Activated T-cell treated with anti-CD3 and anti-CD28 coated beads, Interleukin-2, amount 50 U/mL, for 4 hours (primary cell): Measurements from ENCODE around the gene NEGR1. TPM values are rescaled to one million over a fixed set of nuclear protein-coding genes. Genes with fewer than 3 reads are reported as not detected.

ENCODE experiments used
- ATAC-seq, 2 donors: fragments of 200-7000 bp; cut with Tn5 transposase; one replicate each; pipeline ENCODE4 v1.10.0; 2021
- DNase-seq: peaks from one replicate; pipeline ENCODE4 v3.0.0-alpha.2; 2020
- H3K27me3 Mint-ChIP-seq: one replicate; pipeline ENCODE4 v1.8.0; 2021; ENCODE audit warnings: low read depth, mixed read lengths
- H3K36me3 Mint-ChIP-seq: one replicate; pipeline ENCODE4 v1.8.0; 2022; ENCODE audit warnings: mixed read lengths; ENCODE audit not compliant: insufficient read depth
- H3K4me1 Mint-ChIP-seq: one replicate; pipeline ENCODE4 v1.8.0; 2021; ENCODE audit warnings: low read depth, mixed read lengths
- H3K4me3 Mint-ChIP-seq: one replicate; pipeline ENCODE4 v1.8.0; 2021; ENCODE audit warnings: mild to moderate bottlenecking, moderate library complexity, mixed read lengths
- H3K9me3 Mint-ChIP-seq: one replicate; pipeline ENCODE4 v1.8.0; 2021; ENCODE audit warnings: mixed read lengths
- total RNA-seq, 3 donors: library from RNA; stranded (reverse); gene quantifications; one replicate each; pipeline ENCODE4 v1.2.1, GENCODE V29; 2021

The NEGR1 gene
- total RNA-seq, 3 donors from 2014 or later, result not detected

DNA sequence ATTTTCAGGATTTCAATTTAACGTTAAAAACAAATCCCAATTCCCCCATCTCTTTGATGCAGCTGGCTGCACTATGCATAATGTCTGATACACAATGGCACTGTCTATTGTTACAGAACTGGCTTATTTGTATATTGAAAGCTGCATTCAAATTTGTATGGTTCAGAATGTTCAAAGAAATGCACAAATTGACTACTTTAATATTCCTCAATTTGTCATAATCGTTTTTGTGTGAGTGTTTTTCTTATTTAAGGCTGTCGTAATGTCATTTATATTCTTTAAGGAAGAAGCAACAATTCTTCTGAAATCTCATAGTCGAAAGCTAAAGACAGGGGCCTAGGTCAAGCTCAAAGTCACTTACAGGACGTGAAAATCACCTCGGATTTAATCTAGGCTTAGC, 860.1 kb downstream of the NEGR1 start:
- DNase-seq (no peak), ATAC-seq (no peak)
- Mint-ChIP-seq H3K36me3 (no peaks in the 10 kb centered on the region), H3K4me3 (no peak overlapping the region), H3K4me1 (no peaks in the 10 kb centered on the region), H3K27me3 (no peaks in the 10 kb centered on the region), H3K9me3 (peaks cover 4% of the 10 kb centered on the region)

DNA sequence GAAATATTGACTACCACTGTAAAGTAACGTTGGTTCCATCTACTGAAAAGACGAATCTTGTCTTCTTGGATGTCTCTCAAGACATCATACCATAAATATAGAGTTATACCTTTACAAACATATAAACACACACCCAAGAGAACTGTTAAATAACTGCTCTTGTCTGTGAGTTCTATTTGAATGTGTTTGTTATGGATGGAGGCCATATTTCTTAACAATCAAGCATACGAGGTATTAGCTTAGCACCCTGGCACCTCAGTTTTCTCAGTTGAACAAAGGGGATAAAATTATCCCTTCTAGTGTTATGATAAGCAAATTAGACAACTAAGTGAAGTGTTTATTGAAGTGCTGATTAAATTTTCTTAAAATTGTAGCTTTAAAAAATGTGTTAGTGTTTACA, 864.9 kb downstream of the NEGR1 start:
- Mint-ChIP-seq H3K36me3 (no peaks in the 10 kb centered on the region), H3K4me1 (no peaks in the 10 kb centered on the region)

DNA sequence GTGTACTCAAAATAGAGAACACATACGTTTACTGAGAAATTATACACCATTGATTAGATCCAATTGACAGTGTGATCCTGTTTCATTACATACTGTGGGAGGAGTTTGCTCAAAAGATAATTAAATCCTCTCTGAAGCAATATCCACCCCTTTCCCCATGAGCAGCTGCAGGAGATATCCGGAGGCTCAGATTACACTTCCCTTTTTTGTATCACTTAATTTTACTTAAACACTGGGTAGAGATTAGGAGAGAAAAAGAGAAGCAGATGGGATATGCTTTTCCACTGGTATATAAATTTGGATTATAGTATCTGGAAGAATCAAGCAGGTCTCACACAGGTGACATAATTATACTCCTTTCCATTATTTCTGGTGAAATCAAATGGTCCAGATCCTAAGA, 868.2 kb downstream of the NEGR1 start:
- H3K36me3 Mint-ChIP-seq, result no peaks in the 10 kb centered on the region
- H3K9me3 Mint-ChIP-seq, result peaks cover 6% of the 10 kb centered on the region
- no peaks in the 10 kb centered on the region for H3K27me3 Mint-ChIP-seq
- no peak for DNase-seq
- no peak overlapping the region for H3K4me3 Mint-ChIP-seq
- no peaks in the 10 kb centered on the region for H3K4me1 Mint-ChIP-seq
- no peak for ATAC-seq

More for the DNA sequence above, 864.9 kb downstream of the NEGR1 start:
- H3K27me3 Mint-ChIP-seq, result no peaks in the 10 kb centered on the region
- no peak overlapping the region for H3K4me3 Mint-ChIP-seq
- ATAC-seq (no peak), DNase-seq (no peak)
- H3K9me3 Mint-ChIP-seq, result peaks cover 6% of the 10 kb centered on the region

DNA sequence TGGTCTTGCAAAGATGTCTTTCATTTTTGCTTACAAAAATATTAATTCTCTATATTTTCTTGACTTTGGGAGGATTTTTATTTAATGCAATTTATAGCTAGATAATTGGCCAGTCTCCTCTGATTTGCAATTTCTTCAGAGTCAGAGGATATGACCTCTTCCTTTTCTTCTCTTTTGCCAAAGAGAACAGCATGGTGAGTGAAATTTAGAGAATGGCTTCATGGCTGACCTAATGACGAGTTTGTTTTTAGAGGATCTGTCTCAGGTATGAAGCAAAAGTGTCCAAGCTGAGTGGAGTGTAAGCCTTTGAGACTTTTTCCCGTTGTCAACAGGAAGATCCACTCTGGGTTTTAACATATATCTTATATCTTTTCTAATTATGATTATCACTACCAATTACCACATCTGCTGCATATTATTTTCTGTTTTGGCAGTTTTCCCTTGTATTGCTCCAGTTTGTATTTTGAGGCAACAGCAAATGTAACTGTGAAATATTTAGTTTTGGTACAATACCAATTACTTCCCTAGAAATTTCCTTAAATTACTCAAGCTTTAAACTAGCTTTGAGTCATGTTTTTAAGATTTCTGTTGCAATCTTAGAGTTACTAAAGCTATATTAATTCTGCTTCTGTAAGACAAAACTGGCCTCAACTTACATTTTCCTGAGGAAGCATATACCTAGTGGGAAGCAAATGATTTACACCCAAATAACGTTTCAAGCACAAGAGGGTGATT, 868.7 kb downstream of the NEGR1 start:
- DNase-seq, result no peak
- H3K9me3 Mint-ChIP-seq, result peaks cover 5% of the 10 kb centered on the region
- H3K36me3 Mint-ChIP-seq, result no peaks in the 10 kb centered on the region
- H3K4me3 Mint-ChIP-seq, result no peak overlapping the region
- no peaks in the 10 kb centered on the region for H3K27me3 Mint-ChIP-seq
- no peak for ATAC-seq
- H3K4me1 Mint-ChIP-seq, result no peaks in the 10 kb centered on the region

DNA sequence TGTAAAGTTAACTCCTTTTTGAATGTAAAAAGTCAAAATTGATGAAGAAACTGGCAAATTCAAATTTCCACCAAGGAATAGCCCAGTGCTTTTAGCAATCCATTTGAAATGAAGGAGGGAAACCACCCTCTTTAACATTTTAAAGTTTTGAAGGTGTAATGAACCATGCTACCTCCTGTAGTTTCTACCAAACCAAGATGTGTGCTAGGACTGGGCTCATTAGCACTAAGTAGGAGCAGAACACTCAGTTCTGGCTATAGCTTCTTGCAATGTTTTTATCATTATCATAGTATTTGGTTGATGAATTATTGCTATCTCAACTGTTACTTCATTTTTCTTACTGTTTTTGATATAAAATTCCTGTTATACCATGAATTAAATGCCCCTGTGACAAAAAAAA, 882.3 kb downstream of the NEGR1 start:
- DNase-seq, result no peak
- Mint-ChIP-seq H3K9me3 (peaks cover 3% of the 10 kb centered on the region), H3K4me3 (no peak overlapping the region), H3K4me1 (no peaks in the 10 kb centered on the region), H3K27me3 (no peaks in the 10 kb centered on the region), H3K36me3 (no peaks in the 10 kb centered on the region)
- no peak for ATAC-seq

DNA sequence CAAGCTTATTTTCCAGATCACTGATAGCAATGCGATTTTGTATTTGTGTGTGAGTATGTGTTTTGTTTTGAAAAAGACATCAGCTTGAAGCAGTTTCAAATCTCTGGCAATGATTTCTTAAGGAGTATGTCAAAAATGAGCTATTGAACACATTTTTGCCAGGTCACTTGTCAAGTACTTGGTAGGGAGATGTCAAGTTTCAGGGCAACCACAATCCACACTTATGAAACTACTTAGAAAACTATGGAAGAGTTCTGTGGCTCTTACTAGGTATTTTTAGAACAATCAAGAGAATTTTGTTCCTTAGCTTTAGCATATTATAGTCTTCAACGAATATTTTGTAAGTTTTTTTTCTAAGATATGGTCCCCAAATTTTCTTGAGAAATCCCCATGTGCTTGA, 882.7 kb downstream of the NEGR1 start:
- Mint-ChIP-seq H3K36me3 (no peaks in the 10 kb centered on the region), H3K27me3 (no peaks in the 10 kb centered on the region), H3K4me1 (no peaks in the 10 kb centered on the region), H3K9me3 (peaks cover 7% of the 10 kb centered on the region), H3K4me3 (no peak overlapping the region)
- no peak for DNase-seq
- ATAC-seq, result no peak

DNA sequence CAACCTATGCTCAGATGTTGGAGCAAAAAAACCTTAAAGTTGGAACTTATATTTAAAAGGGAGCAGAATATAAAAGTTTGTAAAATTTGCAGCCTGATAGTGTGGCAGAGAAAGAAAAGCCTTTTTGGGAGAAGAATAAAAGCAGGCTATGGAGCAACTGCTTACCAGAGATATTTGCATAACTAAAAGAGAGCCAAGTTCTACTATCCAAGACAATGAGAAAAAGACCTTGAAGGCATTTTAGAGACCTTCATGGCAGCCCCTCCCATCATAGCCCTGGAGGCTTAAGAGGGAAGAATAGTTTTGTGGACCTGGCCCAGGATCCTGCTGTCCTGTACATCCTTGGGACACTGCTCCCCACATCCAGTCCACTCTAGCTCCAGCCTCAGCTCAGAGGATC, 889.0 kb downstream of the NEGR1 start:
- Mint-ChIP-seq H3K27me3 (no peaks in the 10 kb centered on the region), H3K4me3 (no peak overlapping the region), H3K36me3 (no peaks in the 10 kb centered on the region), H3K4me1 (no peaks in the 10 kb centered on the region), H3K9me3 (peaks cover 30% of the 10 kb centered on the region)
- ATAC-seq (no peak), DNase-seq (no peak)

DNA sequence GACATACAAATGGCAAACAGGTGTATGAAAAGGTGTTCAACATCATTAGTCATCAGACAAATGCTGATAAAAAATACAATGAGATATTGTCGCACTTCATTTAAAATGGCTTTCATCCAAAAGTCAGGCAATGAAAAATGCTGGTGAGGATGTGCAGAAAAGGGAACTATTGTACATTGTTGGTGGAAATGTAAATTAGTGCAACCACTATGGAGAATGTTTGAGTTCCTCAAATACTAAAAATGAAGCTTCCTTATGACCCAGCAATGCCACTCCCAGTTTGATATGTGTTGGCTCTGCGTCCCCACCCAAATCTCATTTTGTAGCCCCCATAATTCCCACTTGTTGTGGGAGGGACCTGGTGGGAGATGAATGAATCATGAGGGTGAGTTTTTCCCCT, 891.8 kb downstream of the NEGR1 start:
- ATAC-seq (no peak), DNase-seq (no peak)
- no peak overlapping the region for H3K4me3 Mint-ChIP-seq
- no peaks in the 10 kb centered on the region for H3K4me1 Mint-ChIP-seq
- peaks cover 42% of the 10 kb centered on the region for H3K9me3 Mint-ChIP-seq
- no peaks in the 10 kb centered on the region for H3K27me3 Mint-ChIP-seq
- no peaks in the 10 kb centered on the region for H3K36me3 Mint-ChIP-seq

DNA sequence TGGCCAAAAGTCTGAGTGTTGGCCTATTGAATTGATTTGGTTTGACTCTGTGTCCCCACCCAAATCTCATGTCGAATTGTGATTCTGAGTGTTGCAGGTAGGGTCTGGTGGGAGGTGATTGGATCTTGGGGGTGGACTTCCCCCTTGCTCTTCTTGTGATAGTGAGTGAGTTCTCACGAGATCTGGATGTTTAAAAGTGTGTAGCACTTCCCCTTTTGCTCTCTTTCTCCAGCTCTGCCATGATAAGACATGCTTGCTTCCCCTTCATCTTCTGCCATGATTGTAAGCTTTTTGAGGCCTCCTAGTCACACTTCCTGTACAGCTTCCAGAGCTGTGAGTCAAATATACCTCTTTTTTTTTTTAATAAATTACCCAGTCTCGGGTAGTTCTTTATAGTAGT, 904.5 kb downstream of the NEGR1 start:
- Mint-ChIP-seq H3K9me3 (peaks cover 27% of the 10 kb centered on the region), H3K36me3 (no peaks in the 10 kb centered on the region), H3K27me3 (no peaks in the 10 kb centered on the region), H3K4me1 (no peaks in the 10 kb centered on the region), H3K4me3 (no peak overlapping the region)
- ATAC-seq (no peak), DNase-seq (no peak)

DNA sequence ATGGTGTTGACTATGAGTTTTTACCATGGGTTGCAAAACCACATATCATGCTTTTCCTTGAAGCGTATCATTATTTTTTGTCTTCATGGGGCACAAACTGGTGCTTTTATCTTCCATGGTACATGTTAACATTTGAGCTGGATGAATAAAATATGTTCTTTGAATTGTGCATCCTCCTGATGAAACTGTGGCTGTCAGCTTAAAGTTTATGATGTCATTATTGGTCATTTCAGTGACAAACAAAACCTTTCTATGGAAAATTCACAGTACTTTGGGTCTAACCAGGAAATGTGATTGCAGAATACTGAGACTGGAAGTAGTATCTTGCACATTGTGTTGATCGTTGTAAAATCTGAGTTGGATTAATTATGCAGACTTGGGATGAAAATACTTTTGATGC, 909.8 kb downstream of the NEGR1 start:
- ATAC-seq (no peak), DNase-seq (no peak)
- peaks cover 8% of the 10 kb centered on the region for H3K9me3 Mint-ChIP-seq
- no peaks in the 10 kb centered on the region for H3K4me1 Mint-ChIP-seq
- H3K27me3 Mint-ChIP-seq, result no peaks in the 10 kb centered on the region
- H3K4me3 Mint-ChIP-seq, result no peak overlapping the region
- no peaks in the 10 kb centered on the region for H3K36me3 Mint-ChIP-seq

DNA sequence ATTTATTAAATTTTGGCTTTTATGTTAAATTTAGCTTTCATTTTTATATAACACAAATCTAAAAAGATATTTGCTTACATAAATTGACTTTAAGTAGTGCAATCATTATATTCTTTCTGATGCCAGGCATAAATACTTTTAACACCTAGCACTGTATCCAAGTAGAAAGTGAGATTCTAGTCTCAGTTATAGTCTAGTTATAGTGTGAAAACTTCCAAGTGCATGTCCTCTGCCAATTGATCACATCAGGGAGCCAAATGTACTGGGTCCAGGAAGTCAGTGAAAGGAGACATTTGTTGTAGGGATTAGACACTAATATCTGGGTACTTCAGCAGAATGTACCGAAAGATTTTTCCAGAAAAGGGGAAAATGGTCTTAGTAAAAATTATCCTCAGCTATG, 910.8 kb downstream of the NEGR1 start:
- no peaks in the 10 kb centered on the region for H3K4me1 Mint-ChIP-seq
- peaks cover 5% of the 10 kb centered on the region for H3K9me3 Mint-ChIP-seq
- DNase-seq, result no peak
- no peak for ATAC-seq
- H3K27me3 Mint-ChIP-seq, result no peaks in the 10 kb centered on the region
- H3K36me3 Mint-ChIP-seq, result no peaks in the 10 kb centered on the region
- H3K4me3 Mint-ChIP-seq, result no peak overlapping the region

DNA sequence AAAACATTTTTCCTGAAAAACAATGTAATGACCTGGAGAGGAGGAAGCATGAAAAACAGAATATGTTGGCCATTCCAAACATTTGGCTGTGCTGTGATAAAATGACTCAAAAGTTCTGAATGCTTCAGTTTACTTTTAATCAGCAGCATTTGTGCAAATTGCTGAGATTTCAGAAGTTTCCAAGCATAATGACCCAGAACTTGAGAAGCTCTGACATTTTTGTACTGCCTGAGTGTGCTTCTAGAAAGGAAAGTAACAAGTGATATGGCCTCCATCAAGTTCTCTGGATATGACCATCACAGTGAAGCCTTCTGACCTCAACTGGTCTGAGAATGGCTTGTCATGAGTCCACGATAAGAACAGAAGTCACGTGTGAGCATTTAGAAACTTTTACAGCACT, 918.1 kb downstream of the NEGR1 start:
- H3K4me1 Mint-ChIP-seq, result no peaks in the 10 kb centered on the region
- DNase-seq, result no peak
- no peak overlapping the region for H3K4me3 Mint-ChIP-seq
- peaks cover 11% of the 10 kb centered on the region for H3K9me3 Mint-ChIP-seq
- no peaks in the 10 kb centered on the region for H3K27me3 Mint-ChIP-seq
- ATAC-seq, result no peak
- H3K36me3 Mint-ChIP-seq, result no peaks in the 10 kb centered on the region

DNA sequence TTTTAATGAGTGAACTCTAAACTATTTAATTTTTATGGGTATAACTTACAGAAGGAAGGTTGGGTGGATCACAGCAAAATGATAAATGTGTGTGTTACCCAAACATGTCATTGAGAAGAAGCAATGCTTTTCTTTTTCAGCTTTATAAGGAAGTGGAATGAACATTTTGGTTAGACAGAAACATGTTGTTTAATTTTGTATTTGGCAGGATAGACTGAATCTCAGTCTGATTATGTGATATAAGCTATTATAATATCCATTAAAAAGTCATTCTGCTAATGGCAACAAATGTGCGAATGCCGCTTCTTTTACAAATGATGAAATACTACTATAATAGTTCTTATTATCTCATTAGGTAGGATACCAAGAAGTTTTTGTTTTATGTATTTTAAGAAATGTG, 919.6 kb downstream of the NEGR1 start:
- DNase-seq, result no peak
- ATAC-seq, result no peak
- Mint-ChIP-seq H3K4me1 (no peaks in the 10 kb centered on the region), H3K36me3 (no peaks in the 10 kb centered on the region), H3K27me3 (no peaks in the 10 kb centered on the region), H3K9me3 (peaks cover 14% of the 10 kb centered on the region), H3K4me3 (no peak overlapping the region)

DNA sequence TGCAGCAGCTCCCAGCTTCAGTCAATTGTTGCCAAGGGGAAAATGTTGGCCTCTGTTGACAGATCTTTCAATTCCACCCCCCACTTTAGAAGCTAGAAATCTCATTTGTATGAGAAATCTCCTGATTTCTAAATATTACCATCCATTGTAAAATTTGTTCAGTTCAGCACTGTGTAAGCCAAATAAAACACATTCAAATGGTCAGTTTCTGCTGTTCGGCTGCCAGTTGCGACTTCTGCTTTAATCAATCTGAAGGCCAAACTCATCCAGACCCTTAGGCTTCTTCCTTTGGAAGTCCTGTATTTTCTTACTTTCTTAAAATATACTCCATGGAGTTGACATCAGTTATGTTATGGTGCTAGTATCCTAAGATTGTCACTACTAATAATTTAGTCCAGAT, 920.3 kb downstream of the NEGR1 start:
- Mint-ChIP-seq H3K4me3 (no peak overlapping the region), H3K36me3 (no peaks in the 10 kb centered on the region), H3K4me1 (no peaks in the 10 kb centered on the region), H3K27me3 (no peaks in the 10 kb centered on the region), H3K9me3 (peaks cover 14% of the 10 kb centered on the region)
- DNase-seq (no peak), ATAC-seq (no peak)

DNA sequence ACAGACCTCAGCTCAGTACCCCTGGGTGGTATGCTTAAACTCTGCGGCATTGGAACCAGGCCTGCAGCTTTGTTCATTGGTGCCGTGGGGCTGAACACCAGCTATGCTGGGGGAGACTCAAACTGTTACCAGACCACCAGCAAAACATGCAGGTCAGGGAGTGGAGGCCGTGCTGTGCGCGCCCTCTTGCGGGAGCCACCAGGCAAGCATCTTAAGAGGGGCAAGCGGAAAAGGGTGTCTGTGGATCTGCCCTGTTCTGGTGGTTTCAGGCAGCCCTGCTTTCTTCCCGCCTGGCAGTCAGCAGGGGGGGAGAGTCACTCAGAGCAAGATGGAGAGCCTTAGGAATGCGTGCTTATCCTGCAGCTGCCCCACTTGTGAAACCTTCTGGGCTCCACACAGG, 924.6 kb downstream of the NEGR1 start:
- Mint-ChIP-seq H3K27me3 (no peaks in the 10 kb centered on the region), H3K4me3 (no peak overlapping the region), H3K4me1 (no peaks in the 10 kb centered on the region), H3K9me3 (peaks cover 30% of the 10 kb centered on the region), H3K36me3 (no peaks in the 10 kb centered on the region)
- ATAC-seq (no peak), DNase-seq (no peak)

DNA sequence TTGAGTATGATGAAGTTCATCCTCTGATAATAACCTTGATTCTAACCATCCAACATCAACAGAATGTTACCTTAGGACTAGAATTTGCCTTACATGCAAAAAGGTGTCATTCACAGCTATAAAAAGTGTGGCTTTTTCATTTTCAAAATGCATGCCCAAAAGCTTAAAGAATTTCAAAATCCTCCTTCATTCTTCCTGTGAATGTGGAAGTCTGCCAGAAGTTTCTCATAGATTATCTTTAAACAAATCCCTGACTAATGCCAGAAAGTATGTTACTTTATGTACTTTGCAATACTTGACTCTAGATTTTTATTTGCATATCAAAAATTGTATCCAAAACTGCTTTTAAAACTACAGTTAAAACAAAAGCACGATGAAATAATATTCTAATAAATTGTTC, 930.9 kb downstream of the NEGR1 start:
- Mint-ChIP-seq H3K36me3 (no peaks in the 10 kb centered on the region), H3K9me3 (peaks cover 11% of the 10 kb centered on the region), H3K27me3 (no peaks in the 10 kb centered on the region), H3K4me3 (no peak overlapping the region), H3K4me1 (no peaks in the 10 kb centered on the region)
- ATAC-seq, result no peak
- DNase-seq, result no peak
